Measurements from ENCODE around the gene GAPDHS. TPM values are rescaled to one million over a fixed set of nuclear protein-coding genes. Genes with fewer than 3 reads are reported as not detected.

Gene GAPDHS
- total RNA-seq, 1 experiment from 2014 or later = not detected

DNA sequence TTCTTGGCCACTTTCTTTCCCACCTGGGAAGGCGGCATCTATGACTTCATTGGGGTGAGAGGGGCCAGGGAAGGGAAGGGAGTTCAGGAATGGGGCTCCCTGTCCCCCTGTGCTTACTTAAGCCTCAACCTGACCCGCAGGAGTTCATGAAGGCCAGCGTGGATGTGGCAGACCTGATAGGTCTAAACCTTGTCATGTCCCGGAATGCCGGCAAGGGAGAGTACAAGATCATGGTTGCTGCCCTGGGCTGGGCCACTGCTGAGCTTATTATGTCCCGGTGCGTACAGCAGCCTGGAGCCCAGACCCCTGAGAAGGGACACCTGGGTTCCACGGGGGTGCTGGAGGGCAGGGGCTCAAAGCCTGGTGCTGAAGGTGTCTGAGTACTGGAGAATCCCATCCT lies 13.3 kb downstream of the GAPDHS start:
- H2AFZ ChIP-seq (ENCODE audit: low read length) = no peak overlapping the region
- no peak overlapping the region for H3K14ac ChIP-seq (ENCODE audit: insufficient read depth, low read length)
- no peak overlapping the region for H4K91ac ChIP-seq (ENCODE audit: insufficient read length, low read depth, low read length)
- TF ChIP-seq, protein P1, sequence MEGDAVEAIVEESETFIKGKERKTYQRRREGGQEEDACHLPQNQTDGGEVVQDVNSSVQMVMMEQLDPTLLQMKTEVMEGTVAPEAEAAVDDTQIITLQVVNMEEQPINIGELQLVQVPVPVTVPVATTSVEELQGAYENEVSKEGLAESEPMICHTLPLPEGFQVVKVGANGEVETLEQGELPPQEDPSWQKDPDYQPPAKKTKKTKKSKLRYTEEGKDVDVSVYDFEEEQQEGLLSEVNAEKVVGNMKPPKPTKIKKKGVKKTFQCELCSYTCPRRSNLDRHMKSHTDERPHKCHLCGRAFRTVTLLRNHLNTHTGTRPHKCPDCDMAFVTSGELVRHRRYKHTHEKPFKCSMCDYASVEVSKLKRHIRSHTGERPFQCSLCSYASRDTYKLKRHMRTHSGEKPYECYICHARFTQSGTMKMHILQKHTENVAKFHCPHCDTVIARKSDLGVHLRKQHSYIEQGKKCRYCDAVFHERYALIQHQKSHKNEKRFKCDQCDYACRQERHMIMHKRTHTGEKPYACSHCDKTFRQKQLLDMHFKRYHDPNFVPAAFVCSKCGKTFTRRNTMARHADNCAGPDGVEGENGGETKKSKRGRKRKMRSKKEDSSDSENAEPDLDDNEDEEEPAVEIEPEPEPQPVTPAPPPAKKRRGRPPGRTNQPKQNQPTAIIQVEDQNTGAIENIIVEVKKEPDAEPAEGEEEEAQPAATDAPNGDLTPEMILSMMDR (conservative IDR thresholded peaks at IDR 0.05) = no peak
- H3K4me1 ChIP-seq (ENCODE audit: insufficient read depth, low read length) = peaks cover 6% of the 10 kb centered on the region; the same call in 1 of the 2 replicates
- H3K18ac ChIP-seq (ENCODE audit: insufficient read length, low read depth, low read length) = no peak overlapping the region
- no peak overlapping the region for H2BK120ac ChIP-seq (ENCODE audit: low read depth, low read length, poor library complexity, severe bottlenecking)
- H3K56ac ChIP-seq (ENCODE audit: insufficient read length, low read depth, low read length) = no peak overlapping the region
- peak overlapping the region; percentile 95 to 97 for H3K4me3 Mint-ChIP-seq
- H4K8ac ChIP-seq (replicated peaks; ENCODE audit: insufficient read length, low read depth, low read length) = no peak overlapping the region
- no peak overlapping the region for H3K27ac ChIP-seq (ENCODE audit: insufficient read length, low read depth, low read length)
- H2BK5ac ChIP-seq (ENCODE audit: insufficient read length, low read length) = no peak overlapping the region
- no peak for DNase-seq
- H3K36me3 Mint-ChIP-seq (ENCODE audit: insufficient read depth in 1 of 3, low read depth in 3 of 3) = peaks cover 14 to 63% (median 41%) of the 10 kb centered on the region in 3 experiments; a peak in 6 of 7 replicates
- H3K9ac ChIP-seq (ENCODE audit: extremely low read depth, insufficient read length, low read length) = peak overlapping the region; percentile 12
- H3K9me3 Mint-ChIP-seq = no peaks in the 10 kb centered on the region
- WGBS (ENCODE audit: extremely low coverage, insufficient read length, low lambda C conversion rate) = no CpG with 5 or more reads among the region's 8 CpGs
- H3K27me3 ChIP-seq (ENCODE audit: insufficient read depth, low read length) = no peaks in the 10 kb centered on the region
- no peaks in the 10 kb centered on the region for H3K9me3 ChIP-seq (ENCODE audit: control insufficient read depth, low read depth, low read length)
- H2BK12ac ChIP-seq (ENCODE audit: insufficient read length, low read depth, low read length) = no peak overlapping the region
- no peak overlapping the region for H2BK15ac ChIP-seq (ENCODE audit: low read depth, low read length)
- no peak overlapping the region for H3K4ac ChIP-seq (ENCODE audit: low read depth, low read length)
- no peak overlapping the region for H3K23ac ChIP-seq (ENCODE audit: insufficient read length, low read depth, low read length)
- H3K27me3 Mint-ChIP-seq (ENCODE audit: low read depth) = no peaks in the 10 kb centered on the region
- no peaks in the 10 kb centered on the region for H3K79me1 ChIP-seq (ENCODE audit: insufficient read depth, low read depth, low read length, poor library complexity, severe bottlenecking)
- peaks cover 13% of the 10 kb centered on the region for H3K23me2 ChIP-seq (ENCODE audit: insufficient read length, low read depth, low read length, poor library complexity, severe bottlenecking)
- H4K20me1 ChIP-seq (ENCODE audit: control insufficient read depth, insufficient read depth, insufficient read length) = no peaks in the 10 kb centered on the region
- peaks cover 5% of the 10 kb centered on the region; the same call in 1 of the 2 replicates for H3K79me2 ChIP-seq (ENCODE audit: insufficient read depth, low read length)
- no peak overlapping the region for H3T11ph ChIP-seq (ENCODE audit: low read length)
- H2BK20ac ChIP-seq (ENCODE audit: low read depth, low read length, poor library complexity, severe bottlenecking) = no peak overlapping the region
- peaks cover 24 to 28% of the 10 kb centered on the region in 2 experiments for H3K4me1 Mint-ChIP-seq
- peak overlapping the region; percentile 90 for H3K4me2 ChIP-seq (ENCODE audit: insufficient read depth, insufficient read length, low read length)
- H4K5ac ChIP-seq (ENCODE audit: insufficient read length, low read depth, low read length) = no peak overlapping the region
- H3K27ac Mint-ChIP-seq = peak overlapping the region in 1 of 3 experiments; percentile 77; a peak in 1 of 7 replicates
- H2AK5ac ChIP-seq (ENCODE audit: insufficient read length, low read length) = no peak overlapping the region

All from H9 (cell line).